ENCODE data around the gene PDE11A.

DNA sequence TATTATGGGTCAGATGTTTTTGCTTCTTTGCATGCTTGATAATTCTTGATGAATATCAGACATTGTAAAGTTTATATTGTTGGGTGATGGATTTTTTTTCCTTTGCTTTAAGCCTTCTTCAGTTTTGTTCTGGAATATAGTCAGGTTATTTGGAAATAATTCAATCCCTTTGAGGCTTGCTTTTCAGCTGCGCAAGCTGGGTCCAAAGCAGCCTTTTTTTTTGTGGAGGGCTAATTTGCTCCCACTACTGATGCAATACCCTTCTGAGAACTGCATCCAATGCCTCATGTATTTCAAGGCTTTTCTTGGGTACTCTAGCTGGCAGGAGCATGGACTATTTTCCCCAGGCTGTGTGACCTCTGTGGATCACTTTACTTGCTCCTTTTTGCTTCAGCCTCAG lies 434.1 kb downstream of the PDE11A start:
- TF ChIP-seq TAF1 (IDR thresholded peaks at IDR 0.05; ENCODE audit: borderline replicate concordance, insufficient read depth, low read length) (no peak), POLR2AphosphoS5 (IDR thresholded peaks at IDR 0.05; ENCODE audit: low read depth, low read length) (no peak), SIN3A (IDR thresholded peaks at IDR 0.05; ENCODE audit: borderline replicate concordance, insufficient read depth, low read length) (no peak), REST (IDR thresholded peaks at IDR 0.05; ENCODE audit: insufficient read depth in 1 of 2, low read depth in 2 of 2, low read length in 2 of 2) (no peak)
